HG02885 (cell line): ENCODE results near the gene GCHFR.

Source experiments
- ATAC-seq: cut with Tn5 transposase; IDR thresholded peaks from one replicate; pipeline ENCODE4 v1.9.1; 2021; ENCODE audit warnings: mild to moderate bottlenecking; ENCODE audit not compliant: unreplicated experiment, poor library complexity

GCHFR gene

DNA sequence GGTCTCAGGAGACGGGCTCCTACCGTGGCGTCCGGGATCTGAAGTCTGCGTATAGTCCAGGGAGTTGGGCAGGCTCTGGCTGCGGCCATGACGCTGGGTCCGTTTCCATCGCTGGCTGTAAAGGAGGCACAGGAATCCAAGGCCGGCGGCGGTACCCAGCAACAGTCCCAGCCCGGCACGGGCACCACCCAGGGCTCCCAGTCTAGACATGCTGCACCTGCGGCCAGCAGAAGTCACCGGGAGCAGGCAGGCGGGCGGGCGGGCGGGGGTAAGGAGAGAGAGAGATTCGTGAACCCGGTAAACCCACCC is 9.3 kb upstream of the GCHFR start:
- ATAC-seq: peak; percentile 6

DNA sequence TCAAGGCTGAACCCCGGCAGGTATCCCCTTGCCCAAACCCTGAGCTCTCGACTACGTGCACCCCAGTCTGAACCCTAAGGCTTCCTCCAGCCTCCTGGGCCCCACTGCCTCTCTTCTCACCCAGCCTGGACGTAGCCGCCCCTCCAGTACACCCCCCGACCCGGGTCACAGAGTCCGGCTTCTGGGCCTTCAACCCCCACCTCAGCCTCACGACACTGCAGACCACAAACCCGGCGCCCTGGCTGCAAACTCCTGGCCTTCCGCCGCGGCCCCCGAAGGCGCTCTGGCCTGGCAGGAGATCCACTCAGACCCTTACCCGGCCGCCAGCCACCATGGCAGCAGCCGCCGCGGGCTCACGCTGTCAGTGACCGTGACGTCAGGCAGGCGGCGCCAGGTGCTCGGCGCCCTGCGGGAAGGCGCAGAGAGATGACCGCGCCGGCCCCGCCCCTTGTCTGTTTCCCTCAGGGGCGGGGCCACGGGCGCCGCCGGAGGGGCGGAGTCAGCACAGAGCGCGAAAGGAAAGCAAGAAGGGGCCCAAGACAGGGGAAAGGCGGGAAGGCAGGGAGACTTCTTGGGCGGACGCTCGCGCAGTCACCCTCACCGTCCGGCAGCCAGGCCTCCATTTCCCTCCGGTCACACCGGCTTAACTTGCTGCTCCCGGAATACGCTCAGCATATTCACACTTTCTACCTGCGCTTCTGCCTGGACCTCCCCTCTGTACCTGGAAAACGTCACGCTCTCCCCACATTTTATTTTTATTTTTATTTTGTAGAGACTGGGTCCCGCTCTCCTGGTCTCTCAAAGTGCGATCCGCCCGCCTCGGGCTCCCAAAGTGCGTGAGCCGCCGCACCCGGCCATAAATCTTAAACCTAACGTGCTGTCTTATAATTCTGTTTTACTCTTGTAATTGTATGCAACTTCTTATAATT is 8.7 kb upstream of the GCHFR start, which contains the start of gene RMDN3:
Gene RMDN3 (minus strand): TSS at position 372 of the 929 bp plus-strand sequence. CDS start 471 bp downstream, outside the sequence.
- ATAC-seq: peak; percentile 83

DNA sequence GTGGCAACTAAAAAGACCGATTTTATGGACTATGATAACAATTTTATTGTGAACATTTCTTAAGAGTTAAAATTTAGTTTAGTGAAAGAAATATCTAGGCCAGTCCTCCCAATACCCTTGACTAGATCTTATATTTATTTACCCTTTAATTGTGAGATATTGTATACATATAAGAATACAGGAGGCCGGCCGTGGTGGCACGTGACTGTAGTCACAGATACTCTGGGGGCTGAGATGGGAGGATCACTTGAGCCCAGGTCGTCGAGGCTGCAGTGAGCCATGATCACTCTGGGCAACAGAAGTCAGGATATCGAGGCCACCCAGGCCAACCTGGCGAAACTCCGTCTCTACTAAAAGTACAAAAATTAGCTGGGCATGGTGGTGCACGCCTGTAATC is 8.1 kb upstream of the GCHFR start:
- ATAC-seq: no peak

DNA sequence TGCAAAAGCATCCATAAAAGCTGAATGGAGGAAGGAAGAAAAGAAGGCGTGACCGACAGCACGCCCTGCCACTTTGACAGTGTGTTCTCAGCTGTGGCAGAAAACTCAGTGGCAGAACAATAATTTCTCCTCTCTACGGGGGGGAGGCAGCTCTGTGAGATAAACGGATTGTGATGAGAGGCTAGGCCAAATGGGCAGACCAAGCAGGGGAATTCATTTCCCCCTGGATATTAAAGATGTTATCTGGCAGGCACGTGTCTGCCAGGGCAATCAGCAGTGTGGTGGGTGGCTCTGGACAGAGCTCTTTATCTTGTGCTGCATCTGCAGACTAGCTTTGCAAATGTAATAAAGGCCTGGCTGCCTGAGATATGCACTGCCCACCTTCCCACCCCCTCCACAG is 6.9 kb upstream of the GCHFR start:
- ATAC-seq: no peak

DNA sequence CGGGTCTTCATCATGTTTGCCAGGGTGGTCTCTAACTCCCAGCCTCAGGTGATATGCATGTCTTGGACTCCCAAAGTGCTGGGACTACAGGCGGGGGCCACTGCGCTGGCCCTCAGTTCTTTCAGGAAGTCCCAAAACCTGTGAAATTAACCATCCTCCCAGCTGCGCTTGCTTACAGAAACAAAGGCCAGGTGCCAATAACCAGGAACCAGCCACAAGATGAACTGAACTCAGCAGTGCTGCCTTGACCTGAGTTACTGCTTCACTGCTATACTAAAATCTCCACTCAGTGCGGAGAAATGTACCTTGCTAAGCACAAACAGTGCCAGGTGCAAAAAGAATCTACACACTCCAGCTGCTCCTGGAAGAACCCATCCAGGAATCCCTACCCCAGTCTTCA is 3.9 kb upstream of the GCHFR start:
- no peak for ATAC-seq

DNA sequence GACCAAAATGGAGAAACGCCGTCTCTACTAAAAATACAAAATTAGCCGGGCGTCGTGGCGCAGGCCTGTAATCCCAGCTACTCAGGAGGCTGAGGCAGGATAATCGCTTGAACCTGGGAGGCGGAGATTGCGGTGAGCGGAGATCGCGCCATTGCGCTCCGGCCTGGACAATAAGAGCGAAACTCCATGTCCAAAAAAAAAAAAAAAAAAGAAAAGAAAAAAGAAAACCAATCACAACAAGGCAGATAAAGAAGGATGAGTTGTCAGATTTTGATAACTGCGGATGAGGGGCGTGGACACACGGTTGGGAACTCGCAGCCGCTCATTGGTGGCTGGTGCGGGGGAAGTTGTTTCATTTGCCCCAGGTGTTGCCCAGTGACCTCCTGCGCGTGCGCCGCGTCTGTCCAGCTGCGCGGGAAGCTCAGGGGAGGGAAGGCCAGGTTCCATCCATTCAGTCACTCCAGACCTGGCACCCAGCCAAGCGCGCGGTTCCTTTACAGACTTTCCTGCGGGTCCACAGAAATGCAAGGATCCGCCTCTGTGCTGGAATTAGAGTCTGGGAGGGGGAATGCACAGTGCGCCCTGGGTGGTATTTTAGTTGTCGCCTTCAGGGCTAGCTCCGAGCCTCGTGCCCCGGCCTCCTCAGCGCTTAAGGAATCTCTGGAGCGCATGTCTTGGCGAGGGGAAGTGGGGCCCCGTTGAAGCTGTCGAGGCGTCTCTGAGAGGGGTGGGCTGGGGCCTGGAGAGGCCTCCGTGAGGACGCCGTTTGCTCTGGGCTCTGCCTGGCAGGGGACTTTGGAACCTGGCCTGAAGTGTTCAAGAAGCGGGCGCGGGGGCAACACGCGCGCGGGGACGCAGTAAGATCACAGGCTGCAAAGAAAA is 708 bp upstream of the GCHFR start:
- ATAC-seq: no peak

DNA sequence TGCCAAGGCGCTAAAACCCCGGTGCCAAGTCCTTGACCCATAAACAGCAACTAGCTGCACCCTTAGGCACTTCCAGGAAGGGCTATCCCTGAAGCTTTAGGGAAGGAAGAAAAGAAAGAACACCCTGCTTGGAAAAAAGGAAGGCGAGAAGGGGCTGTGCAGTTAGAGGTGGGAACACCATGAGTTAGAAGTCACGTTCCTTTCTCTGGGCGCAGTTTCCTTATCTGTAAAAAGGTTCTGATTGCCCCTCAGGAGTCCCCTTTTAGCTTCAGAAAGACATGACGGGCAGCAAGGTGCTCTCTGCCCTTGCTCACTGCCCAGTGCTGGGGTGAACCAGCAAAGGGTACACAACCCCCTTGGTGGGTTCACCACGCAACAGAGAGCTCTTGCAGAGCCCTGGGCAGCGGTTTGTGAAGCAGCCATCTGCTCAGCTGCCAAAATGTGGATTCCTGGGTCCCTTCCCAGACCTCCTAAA is 798 bp downstream of the GCHFR start:
- no peak for ATAC-seq

DNA sequence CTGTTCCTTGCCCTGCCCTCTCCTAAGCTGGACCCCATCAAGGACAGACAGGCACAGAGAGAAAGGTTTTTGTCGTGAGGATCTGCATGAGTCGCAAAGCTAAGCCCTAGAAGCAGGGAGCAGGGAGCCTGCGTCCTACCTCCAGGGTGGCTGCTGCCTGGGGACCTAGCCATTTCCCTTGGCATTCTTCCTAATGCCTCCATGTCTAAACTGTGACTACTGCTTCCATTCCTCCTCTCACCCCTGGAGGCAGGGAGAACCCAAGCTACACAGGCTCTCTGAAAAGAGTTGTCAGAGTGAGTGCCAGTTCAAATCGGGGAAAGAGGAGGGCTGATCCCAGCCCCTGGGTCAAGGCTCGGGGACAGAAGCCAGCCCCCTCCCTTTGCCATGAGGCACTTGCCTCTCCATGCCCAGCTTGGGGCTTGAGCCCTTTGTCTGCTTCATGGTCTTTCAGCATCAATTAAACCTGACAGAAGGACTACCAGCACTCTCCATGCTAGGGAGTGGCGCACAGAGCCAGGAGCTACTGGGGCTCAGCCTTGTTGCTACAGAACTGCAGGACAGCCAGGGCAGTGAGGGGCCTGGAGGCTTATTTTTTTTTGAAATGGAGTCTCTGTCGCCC is 2.4 kb downstream of the GCHFR start:
- no peak for ATAC-seq

DNA sequence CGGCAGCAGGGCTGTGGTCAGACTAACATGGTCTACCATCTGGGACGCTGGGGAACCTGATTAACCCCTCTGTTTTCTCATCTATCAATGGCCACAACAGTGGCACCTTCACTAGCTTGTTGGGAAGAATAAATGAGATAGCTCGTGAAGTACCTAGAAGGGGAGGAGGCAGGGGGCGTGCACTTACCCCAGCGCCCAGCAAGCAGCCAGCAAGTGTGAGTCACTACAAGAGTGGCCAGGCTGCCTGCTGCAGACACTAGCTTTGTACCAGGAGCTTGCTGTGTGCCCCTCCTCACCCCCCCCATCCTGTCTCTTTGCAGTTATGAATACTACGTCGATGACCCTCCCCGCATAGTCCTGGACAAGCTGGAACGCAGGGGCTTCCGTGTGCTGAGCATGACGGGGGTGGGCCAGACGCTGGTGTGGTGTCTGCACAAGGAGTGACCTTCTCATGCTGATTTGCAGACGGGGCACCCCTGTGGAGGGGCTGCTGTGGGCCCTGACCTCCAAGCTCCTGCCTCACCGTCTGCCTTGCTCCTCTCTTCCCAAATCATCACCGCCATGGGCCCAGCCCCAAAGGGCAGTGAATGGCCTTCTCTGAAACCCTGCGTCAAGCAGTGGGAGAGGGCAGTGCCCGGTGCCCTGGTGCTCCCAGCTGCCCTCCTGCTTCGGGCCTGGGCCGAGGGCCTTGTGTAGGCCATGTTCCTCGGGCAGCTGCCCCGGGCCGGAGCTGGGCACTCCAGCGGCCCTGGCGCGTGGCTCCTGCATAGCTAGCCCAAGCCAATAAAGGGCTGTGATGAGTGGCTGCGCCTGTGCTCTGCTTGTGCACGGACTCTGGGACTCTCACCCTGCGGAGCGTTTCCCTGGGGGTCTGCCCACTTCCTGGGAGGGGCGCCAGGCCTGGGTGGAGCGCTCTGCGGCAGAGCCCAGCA is 3.3 kb downstream of the GCHFR start:
- ATAC-seq: no peak

DNA sequence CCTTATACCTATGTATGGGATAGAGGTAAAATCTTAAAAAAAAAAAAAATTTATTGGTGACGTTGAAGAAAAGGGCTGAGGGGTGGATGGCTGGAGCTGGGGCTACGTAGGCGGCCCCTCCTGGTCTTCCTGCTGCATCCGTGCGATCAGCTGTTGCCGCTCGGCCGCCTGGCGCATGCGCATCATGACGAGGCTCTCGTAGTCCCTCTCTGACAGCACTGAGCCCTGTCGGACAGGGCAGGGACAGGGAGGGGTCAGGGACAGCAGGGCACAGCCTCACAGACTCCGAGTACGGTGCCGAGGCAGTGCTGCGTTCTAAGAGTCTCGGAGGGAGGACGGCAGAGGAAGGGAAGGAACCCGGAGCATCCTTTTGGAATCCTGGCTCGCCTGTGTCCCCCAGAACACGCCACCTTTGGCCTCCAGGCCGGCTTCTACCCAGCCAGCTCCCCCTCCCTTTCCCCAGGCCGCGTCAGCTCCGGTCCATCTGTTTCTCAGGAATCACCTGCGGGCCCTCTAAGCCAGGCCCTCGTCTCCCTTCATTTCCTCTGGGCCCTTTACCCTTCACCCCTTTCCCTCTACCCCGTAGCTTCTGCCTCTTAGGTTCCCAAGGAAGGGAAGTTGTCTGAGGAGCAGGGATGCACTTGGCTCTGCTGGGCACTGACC is 4.1 kb downstream of the GCHFR start:
- no peak for ATAC-seq

DNA sequence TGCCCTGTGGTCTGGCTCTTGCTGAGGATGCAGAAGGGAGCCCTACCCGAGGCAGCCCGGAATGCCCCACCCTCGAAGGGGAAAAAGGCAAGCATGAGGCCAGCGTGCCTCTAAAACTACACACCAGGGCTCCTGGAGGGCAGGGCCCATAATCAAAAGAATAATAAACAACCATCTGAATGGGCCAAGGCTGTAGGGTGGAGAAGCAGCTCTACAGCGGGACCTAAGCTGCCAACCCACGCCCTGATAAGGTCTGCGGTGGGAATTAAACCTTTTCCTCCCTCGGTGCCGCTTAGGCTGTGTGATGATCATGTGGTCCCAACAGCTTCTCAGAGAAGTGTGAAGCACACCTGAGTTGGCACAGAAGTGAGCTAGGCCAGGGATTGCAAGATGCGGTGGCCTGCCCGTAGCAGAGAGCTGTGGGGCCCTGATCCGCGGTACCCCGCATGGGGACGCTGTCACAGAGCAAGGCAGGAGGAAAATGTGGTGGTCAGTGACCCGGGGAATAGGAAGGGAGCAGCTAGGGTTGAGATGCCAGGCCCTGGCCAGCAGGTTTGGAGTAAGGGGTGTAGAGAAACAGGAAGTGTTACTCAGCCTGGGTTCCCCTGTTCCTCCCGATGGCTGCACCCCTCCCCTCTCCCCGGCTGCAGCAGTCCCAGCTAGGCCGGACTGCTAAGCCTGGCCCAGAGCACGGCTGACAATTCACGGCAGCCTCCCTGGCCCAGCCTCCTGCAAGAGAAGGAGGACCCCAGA is 4.8 kb downstream of the GCHFR start:
- ATAC-seq: peak; percentile 16

DNA sequence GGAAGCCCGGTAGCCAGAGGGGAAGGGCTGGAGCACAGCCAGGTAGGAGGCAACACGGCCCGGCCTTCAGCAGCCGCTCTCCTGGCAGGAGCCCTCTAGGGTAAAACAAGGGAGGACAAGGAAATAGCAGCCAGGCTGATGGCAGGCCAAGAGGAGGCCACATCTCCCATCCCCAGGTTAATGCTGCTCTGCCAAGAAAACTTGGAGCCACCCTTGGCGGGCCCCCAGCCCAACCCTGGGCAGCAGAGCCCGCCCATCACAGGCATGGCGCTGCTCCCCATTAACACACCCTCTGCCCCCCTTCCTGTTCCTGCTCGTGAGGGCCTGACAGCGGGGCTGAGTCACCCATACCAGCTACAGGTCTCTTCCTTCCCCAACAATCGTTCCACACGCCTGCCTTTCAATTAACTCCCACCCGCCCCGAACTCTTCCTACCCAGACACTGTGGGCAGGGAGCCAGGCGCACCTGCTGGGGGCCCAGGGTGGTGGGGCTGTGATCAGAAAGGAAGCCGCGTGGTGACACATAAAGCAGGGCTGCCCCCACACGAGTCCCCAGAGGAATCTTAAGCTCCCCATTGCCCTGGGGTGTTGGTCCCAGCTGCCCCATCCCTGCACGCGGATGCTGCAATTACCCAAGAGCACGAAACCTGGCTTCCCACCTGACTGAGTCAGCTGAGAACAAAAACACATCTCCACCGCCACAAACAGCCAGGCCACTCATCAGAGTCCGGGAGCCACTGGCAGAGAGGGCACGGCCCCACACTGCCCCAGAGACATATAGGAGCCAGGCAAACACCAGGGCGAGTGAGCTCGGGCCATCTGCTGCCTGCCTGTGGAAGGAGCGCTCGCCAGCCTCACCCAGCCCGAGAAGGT is 5.6 kb downstream of the GCHFR start, which contains the start of gene C15orf62:
Gene C15orf62 (plus strand): TSS at position 707 of the 873 bp plus-strand sequence. CDS start 516 bp downstream, outside the sequence.
- peak; percentile 39 for ATAC-seq

DNA sequence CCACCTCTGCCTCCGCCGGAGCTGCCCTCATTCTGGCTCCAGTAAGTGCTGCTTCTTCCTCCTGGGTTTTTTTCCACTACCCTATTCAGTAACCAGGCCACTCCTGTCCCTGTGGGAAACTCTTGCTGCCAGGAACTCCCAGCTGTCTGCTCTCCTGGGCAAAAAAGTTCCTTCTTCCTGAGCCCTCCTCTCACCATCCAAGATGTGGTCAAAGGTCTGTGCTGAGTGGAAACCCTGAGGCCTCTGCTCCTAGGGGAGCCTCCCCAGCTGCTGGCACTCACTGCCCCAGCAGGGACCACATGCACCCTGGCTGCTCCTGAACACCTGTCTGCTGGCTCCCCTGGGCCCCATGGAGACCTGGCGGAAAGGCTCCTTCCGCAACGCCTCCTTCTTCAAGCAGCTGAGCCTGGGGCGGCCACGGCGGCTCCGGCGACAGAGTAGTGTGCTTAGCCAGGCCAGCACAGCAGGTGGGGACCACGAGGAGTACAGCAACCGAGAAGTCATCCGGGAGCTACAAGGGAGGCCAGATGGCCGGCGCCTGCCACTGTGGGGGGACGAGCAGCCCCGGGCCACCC is 6.4 kb downstream of the GCHFR start:
- no peak for ATAC-seq

DNA sequence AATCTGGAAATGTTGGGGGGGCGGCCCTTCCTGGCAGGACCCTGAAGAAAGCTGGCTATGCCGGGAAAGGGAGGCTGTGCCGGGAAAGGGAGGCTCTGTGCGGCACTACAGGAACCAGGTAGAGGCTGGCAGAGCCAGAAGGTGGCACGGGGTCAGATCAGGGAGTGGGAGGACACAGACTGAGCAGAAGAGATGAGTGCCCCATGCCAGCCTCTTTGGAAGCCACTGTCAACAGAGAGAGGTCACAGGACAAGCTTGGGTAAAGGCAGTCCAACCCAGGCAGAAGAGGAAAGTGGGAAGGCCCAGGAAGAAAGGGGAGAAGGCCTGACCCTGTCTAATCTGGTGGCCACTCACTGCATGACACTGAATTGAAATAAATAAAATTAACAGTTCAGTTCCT is 7.4 kb downstream of the GCHFR start:
- no peak for ATAC-seq

DNA sequence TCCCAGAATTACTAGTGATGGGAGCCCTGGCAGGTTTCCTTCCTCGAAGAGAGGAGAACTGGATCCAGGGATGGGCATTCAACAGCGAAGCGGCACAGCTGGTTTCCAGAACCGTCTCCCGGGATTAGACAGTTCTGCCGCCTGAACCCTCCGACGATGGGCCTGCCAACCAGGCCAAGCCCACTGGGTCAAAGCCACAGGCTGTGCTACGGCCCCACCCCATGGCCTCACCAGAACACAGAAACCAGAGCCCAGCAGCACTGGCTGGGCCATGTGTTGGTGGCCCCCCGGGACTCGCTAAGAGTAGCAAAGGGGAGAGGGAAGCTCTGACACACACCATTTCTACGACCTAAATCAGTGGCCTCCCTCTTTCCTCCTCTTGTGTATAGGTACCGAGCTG is 8.1 kb downstream of the GCHFR start:
- no peak for ATAC-seq

DNA sequence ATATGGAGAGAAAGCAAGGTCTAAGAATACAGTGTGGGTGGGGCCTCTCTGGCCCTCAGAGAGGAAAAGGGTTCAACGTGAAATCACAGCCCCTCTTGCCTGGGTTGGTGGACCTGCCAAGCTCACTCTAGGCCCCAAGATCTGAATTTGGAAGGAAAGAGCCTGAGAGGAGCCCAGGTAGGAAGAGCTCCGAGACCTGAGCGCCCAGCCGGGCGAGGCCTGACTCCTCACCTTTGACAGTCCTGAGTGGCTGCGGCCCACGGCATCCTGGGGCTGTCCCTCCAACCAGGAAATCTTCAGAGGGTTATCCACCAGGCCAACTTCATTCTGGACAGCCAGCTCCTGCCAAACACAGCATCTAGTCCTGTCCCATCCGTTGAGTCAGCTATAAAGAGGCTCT is 9.6 kb downstream of the GCHFR start:
- no peak for ATAC-seq

DNA sequence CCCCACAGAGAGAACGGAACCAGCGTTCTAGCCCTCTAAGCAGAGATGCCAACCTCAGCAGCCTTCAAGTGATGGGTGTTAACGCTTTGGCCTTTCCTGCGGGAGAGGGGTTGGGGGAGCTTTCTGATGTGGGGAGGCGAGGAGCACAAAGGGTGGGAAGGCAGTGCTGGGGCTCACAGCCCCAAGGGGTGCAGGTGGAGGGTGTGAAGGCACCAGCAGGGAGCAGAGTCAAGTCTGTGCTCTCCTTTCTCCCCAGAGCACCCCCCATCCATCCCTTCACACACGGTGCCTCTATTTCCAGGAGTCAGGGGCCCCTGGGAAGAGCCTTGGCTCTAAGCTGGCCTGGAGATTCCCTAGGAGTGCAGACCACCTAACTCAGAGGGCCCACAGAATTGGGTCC is 10.0 kb downstream of the GCHFR start:
- no peak for ATAC-seq
